ENCODE results near the gene FBXO30.

FBXO30 gene

GRCh38 chr6:145744619-145745018 lies 70.0 kb downstream of the FBXO30 start:
- DNase-seq = no peak
